ACHN (cell line): ENCODE data around the gene DNAAF8.
"Not testable (repeated sequence)": the region's sequence is repeated elsewhere in the genome, so short reads cannot be mapped to it uniquely, and the experiment has no call there.

ENCODE experiments used
- DNase-seq: peaks from one replicate; pipeline ENCODE4 v3.0.0-alpha.2; 2015
- in situ Hi-C: cut with HindIII; loops from 2 replicates; pipeline ENCODE4 v1.10.0; 2017; ENCODE audit warnings: low sequenced_read_pairs, low pct_ligation_motif_present, low pct_unique_long_range_greater_than_20kb

DNAAF8 gene

GRCh38 chr16:4766875-4767628 lies 32.7 kb downstream of the DNAAF8 start, which contains the start of gene ZNF500:
Gene ZNF500 (minus strand): TSS chr16:4767162. CDS start chr16:4765978, 1,184 bp downstream.
- in situ Hi-C loops, result no loop called here

DNA sequence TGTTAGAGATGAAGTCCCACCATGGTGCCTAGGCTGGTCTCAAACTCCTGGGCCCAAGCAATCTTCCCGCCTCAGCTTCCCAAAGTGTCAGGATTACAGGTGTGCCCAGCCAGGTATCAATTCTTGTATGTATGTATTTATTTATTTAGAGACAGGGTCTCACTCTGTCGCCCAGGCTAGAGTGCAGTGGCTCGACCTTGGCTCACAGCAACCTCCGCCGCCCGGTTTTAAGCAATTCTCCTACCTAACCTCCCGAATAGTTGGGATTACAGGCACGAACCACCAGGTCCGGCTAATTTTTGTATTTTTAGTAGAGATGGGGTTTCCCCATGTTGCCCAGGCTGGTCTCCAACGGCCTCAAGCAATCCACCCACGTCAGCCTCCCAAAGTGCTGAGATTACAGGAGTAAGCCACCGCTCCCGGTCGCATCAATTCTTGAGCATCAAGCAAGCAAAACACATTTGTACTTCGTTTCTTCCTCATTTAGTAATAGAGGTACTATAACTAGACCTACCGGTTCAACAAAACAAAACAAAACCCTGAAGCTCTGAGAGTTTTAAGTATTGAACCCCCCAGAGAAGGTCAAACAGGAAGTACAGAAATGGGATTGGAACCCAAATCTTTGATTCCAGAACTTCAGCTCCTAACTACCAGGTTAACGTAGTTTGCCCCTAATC lies 33.7 kb downstream of the DNAAF8 start:
- in situ Hi-C loops, result no loop called here
- no peak for DNase-seq

More at GRCh38 chr16:4766875-4767628, 32.7 kb downstream of the DNAAF8 start, which contains the start of gene ZNF500:
- peak; percentile 97 for DNase-seq

DNA sequence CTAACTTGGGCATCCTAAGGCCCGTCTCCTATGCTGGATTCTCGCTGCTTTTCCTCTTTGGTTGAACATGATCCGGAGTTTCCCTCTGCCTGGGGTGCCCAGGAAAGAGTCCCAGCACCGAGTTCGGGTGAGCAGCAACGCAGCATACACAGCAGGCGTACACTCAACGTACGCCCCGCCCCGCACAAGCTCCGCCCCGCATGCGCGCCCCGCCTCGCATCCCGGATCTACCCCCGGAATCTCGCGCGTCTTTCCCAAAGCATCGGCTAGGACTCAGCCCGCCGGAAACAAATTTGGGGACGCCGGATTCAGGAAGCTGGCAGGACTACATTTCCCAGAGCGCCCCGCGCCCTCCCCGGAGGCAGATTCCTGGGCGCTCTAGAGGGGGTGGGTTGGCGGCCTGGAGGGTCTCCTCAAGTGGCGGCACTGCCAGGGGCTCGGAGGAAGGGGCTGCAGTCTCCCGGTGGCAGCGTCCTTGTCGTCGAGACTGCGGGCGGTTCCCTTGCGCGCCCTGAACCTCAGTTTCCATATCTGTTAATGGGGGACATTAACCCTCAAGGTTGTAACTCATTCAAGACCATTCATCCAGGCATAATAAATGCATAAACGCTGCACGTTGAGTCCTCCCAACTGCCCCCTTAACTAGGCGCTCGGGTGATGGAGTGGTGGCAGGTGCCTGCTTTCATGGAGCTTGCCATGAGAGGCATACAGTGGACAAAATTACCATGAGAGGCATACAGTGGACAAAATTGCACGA lies 34.4 kb downstream of the DNAAF8 start:
- peak; percentile 98 for DNase-seq
- in situ Hi-C loops, result no loop called here

DNA sequence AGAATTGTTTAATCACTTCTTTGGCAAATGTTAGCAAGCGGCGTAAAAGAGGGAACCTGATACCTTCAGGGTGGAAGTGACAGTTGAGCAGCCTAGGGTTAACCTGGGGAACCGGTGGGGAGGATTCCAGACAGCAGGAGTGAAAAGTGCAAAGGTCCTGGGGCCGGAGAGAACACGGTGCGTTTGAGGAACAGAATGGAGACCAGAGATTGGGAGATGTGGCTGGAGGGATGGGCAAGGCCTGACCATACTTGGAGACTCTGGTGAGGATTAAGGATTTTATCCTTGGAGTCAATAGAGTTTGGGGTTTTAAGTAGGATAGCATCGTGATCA lies 34.9 kb downstream of the DNAAF8 start:
- no peak for DNase-seq
- in situ Hi-C loops, result no loop called here

DNA sequence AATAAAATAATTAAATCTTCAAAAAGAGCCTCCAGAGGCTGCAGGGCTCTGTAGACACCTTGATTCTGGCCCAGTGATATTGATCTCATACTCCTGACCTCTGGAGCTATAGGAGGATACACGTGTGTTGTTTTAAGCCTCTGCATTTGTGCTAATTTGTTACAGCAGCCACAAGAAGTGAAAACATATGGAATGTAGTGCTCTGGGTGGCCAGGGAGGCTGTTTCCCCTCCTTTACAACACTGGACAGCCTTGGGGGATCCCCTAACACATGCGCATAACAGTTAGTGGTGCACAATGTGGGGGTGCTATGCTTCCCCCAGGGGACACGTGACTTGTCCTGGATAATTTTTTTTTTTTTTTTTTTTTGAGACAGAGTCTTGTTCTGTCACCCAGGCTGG lies 37.3 kb downstream of the DNAAF8 start:
- in situ Hi-C loops, result no loop called here
- no peak for DNase-seq

- DNase-seq, result no peak
- in situ Hi-C loops, result no loop called here
Measured at GRCh38 chr16:4772351-4772750, 38.0 kb downstream of the DNAAF8 start.

GRCh38 chr16:4775005-4775404 lies 40.7 kb downstream of the DNAAF8 start:
- in situ Hi-C loops, result no loop called here
- DNase-seq, result no peak

GRCh38 chr16:4776141-4776705 lies 41.9 kb downstream of the DNAAF8 start:
- no peak for DNase-seq
- in situ Hi-C loops, result no loop called here

- DNase-seq, result no peak
- in situ Hi-C loops, result no loop called here
Measured at GRCh38 chr16:4777339-4778049, 43.2 kb downstream of the DNAAF8 start.

DNA sequence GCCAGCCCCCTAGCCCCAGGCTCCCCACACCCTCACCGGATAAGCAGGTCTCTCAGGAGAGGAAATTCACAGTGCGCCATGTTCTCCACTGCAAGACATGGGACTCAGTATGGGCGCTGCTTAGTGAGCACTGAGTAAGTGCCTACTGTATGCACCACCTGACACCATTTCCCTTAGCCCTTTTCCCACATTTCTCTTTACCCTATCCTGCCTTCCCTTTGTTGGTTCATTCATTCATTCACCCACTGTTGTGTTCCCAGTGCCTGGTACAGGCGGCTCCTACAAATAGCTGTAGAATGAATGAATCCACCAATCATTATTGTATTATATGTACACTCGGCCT lies 43.7 kb downstream of the DNAAF8 start:
- no peak for DNase-seq
- in situ Hi-C loops, result no loop called here

- in situ Hi-C loops, result no loop called here
- no peak for DNase-seq
Measured at GRCh38 chr16:4780235-4780634, 45.9 kb downstream of the DNAAF8 start.

- in situ Hi-C loops, result no loop called here
Measured at GRCh38 chr16:4783251-4783950, 49.1 kb downstream of the DNAAF8 start.

DNA sequence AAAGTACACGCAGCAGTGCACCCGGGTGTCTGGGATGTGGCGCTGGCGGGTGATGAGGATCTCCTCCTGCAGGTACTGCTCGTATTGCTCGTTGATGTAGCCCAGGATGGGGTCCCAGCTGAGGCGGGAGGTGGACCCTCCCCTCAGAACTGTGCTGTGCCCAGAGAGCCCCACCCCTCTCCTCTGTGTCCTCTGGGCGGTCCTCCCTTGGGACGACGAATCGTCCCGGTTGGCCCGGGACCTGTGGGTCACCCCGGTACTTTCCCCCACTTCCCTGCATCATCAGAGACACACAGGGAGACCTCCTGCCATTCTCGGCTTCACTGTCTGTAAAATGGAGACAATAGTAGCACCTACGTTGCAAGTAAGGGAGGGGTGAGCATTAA lies 49.6 kb downstream of the DNAAF8 start:
- in situ Hi-C loops, result no loop called here
- no peak for DNase-seq

More at GRCh38 chr16:4783251-4783950, 49.1 kb downstream of the DNAAF8 start:
- DNase-seq, result no peak

DNA sequence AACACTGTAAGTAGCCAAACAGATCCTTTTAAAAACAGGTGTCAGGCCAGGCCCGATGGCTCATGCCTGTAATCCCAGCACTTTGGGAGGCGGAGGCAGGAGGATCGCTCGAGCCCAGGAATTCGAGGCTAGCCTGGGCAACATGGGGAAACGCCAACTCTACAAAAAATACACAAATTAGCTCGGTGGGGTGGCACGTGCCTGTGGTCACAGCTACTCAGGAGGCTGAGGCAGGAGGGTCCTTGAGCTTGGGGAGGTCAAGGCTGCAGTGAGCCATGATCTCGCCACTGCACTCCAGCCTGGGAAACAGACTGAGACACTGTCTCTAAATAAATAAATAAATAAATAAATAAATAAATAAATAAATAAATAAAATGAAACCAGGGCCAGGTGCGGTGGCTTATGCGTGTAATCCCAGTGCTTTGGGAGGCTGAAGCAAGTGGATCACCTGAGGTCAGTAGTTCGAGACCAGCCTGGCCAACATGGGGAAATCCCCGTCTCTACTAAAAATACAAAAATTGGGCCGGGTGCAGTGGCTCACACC lies 50.2 kb downstream of the DNAAF8 start:
- in situ Hi-C loops, result not testable (repeated sequence)

GRCh38 chr16:4785758-4786433 lies 51.6 kb downstream of the DNAAF8 start:
- DNase-seq, result no peak
- in situ Hi-C loops, result no loop called here

More for the DNA sequence above, 50.2 kb downstream of the DNAAF8 start:
- not testable (repeated sequence) for DNase-seq

DNA sequence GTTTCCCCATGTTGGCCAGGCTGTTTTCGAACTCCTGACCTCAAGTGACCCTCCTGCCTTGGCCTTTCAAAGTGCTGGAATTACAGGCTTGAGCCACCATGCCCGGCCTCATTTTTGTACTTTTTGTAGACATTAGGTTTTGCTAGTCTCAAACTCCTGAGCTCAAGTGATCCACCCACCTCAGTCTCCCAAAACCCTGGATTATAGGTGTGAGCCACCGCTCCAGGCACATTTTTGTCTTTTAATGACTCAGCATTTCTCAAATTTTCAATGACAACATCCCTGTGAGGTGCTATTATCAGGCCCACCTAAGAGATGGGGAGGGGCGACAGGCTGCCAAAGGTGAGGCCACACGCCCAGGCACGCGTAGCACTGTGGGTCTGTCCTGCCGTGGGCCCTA lies 52.7 kb downstream of the DNAAF8 start:
- in situ Hi-C loops, result no loop called here
- DNase-seq, result no peak
